ENCODE results near the gene EIF3F. TPM values are rescaled to one million over a fixed set of nuclear protein-coding genes. Genes with fewer than 3 reads are reported as not detected.

Gene EIF3F
- total RNA-seq, 5 donors from 2014 or later (not counting 1 experiment from before 2014, with no cell fraction given) = 344 to 400 (median 369) TPM

DNA sequence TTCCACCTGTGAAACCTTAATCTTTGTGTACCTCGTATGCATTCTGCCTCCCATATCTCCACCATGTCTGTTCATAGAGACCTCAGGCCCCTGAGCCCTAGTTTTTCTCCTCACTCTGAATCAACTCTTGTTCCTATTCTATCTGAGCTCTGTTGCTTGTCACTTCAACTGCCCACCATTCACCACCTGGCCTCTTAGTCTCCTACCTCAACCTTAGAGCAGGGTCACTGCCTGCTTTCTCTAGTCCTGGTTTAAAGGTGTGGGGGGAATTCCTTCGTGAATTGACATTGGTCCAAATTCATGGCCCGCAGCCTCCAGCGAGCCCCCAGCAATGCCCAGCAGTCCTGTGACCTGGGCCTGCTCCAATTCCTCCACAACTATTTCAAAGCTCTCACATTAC lies 54.4 kb downstream of the EIF3F start:
- no peak overlapping the region for H3K4me3 Mint-ChIP-seq
- H3K36me3 Mint-ChIP-seq = no peaks in the 10 kb centered on the region
- Histone ChIP-seq H3K27ac (ENCODE audit: low read length) (no peak overlapping the region), H3K4me3 (ENCODE audit: control insufficient read depth in 1 of 2, extremely low read depth in 1 of 2, low read length in 1 of 2) (no peak overlapping the region), H3K36me3 (ENCODE audit: control insufficient read depth in 2 of 2, extremely low read depth in 1 of 2, insufficient read depth in 1 of 2, low read length in 1 of 2) (no peaks in the 10 kb centered on the region), H3K27me3 (replicated peaks in 1 of 2; ENCODE audit: control insufficient read depth in 2 of 2, extremely low read depth in 1 of 2, insufficient read depth in 2 of 2, low read length in 1 of 2) (peaks cover 0 to 14% of the 10 kb centered on the region in 2 experiments), H3K4me1 (ENCODE audit: control insufficient read depth in 1 of 2, extremely low read depth in 1 of 2, insufficient read depth in 2 of 2, low read length in 2 of 2) (no peaks in the 10 kb centered on the region), H3K9me3 (no peaks in the 10 kb centered on the region)
- no peaks in the 10 kb centered on the region for H3K9me3 Mint-ChIP-seq
- WGBS (ENCODE audit: insufficient coverage) = 78% methylated on average over 1 of the region's 4 CpGs
- H3K27ac Mint-ChIP-seq = no peak overlapping the region
- no peaks in the 10 kb centered on the region for H3K4me1 Mint-ChIP-seq
- peaks cover 9 to 19% of the 10 kb centered on the region in 2 donors for H3K27me3 Mint-ChIP-seq
- ATAC-seq (replicated peaks in 1 of 4) (no peak), DNase-seq (no peak)
- CTCF ChIA-PET = no interaction called here
- POLR2A ChIA-PET = no interaction called here

DNA sequence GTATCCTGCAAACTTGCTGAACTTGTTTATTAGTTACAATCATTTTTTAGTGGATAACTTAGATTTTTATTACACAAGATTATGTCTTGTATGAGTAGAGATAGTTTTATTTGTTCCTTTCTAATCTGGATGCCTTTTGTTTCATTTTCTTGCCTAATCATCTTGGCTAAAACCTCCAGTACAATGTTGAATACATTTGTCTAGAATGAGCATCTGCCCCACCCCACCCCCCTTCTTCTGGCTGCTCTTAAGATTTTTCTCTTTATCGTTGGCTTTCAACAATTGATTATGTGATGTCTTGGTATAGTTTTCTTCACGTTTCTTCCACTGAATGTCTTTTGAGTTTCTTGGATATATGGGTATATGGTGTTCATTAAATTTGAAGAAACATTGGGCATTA lies 56.6 kb downstream of the EIF3F start:
- H3K27me3 Mint-ChIP-seq = peaks cover 9 to 14% of the 10 kb centered on the region in 2 donors
- no peak overlapping the region for H3K4me3 Mint-ChIP-seq
- ChIA-PET CTCF (no interaction called here), POLR2A (no interaction called here)
- no peaks in the 10 kb centered on the region for H3K9me3 Mint-ChIP-seq
- no peak overlapping the region for H3K4me3 ChIP-seq (ENCODE audit: control insufficient read depth in 1 of 2, extremely low read depth in 1 of 2, low read length in 1 of 2)
- H3K36me3 Mint-ChIP-seq = no peaks in the 10 kb centered on the region
- H3K4me1 ChIP-seq (ENCODE audit: control insufficient read depth in 1 of 2, extremely low read depth in 1 of 2, insufficient read depth in 2 of 2, low read length in 2 of 2) = no peaks in the 10 kb centered on the region
- H3K27ac ChIP-seq (ENCODE audit: low read length) = no peak overlapping the region
- no peaks in the 10 kb centered on the region for H3K4me1 Mint-ChIP-seq
- peaks cover 0 to 14% of the 10 kb centered on the region in 2 experiments for H3K27me3 ChIP-seq (replicated peaks in 1 of 2; ENCODE audit: control insufficient read depth in 2 of 2, extremely low read depth in 1 of 2, insufficient read depth in 2 of 2, low read length in 1 of 2)
- WGBS (ENCODE audit: insufficient coverage) = no CpG with 5 or more reads among the region's 2 CpGs
- no peaks in the 10 kb centered on the region for H3K9me3 ChIP-seq
- no peak overlapping the region for H3K27ac Mint-ChIP-seq
- ATAC-seq (replicated peaks in 1 of 4) = no peak
- H3K36me3 ChIP-seq (ENCODE audit: control insufficient read depth in 2 of 2, extremely low read depth in 1 of 2, insufficient read depth in 1 of 2, low read length in 1 of 2) = no peaks in the 10 kb centered on the region
- DNase-seq = no peak

- 30% methylated on average over 2 of the region's 4 CpGs for WGBS (ENCODE audit: insufficient coverage)
- no peaks in the 10 kb centered on the region for H3K36me3 Mint-ChIP-seq
- CTCF ChIA-PET = no interaction called here
- H3K27ac Mint-ChIP-seq = no peak overlapping the region
- peaks cover 6 to 14% of the 10 kb centered on the region in 2 donors for H3K27me3 Mint-ChIP-seq
- peaks cover 0 to 12% of the 10 kb centered on the region in 2 experiments for H3K27me3 ChIP-seq (replicated peaks in 1 of 2; ENCODE audit: control insufficient read depth in 2 of 2, extremely low read depth in 1 of 2, insufficient read depth in 2 of 2, low read length in 1 of 2)
- POLR2A ChIA-PET = interaction anchor here in 1 of 2 donors (0.6 kb wide), 1 partner anchor 431 kb away, joined by 3 read pairs; no protein-coding TSS in a partner anchor
- no peak overlapping the region for H3K4me3 Mint-ChIP-seq
- DNase-seq (no peak), ATAC-seq (replicated peaks in 1 of 4) (no peak)
- H3K27ac ChIP-seq (ENCODE audit: low read length) = no peak overlapping the region
- no peaks in the 10 kb centered on the region for H3K9me3 ChIP-seq
- H3K4me1 Mint-ChIP-seq = no peaks in the 10 kb centered on the region
- no peak overlapping the region for H3K4me3 ChIP-seq (ENCODE audit: control insufficient read depth in 1 of 2, extremely low read depth in 1 of 2, low read length in 1 of 2)
- no peaks in the 10 kb centered on the region for H3K9me3 Mint-ChIP-seq
- H3K36me3 ChIP-seq (ENCODE audit: control insufficient read depth in 2 of 2, extremely low read depth in 1 of 2, insufficient read depth in 1 of 2, low read length in 1 of 2) = no peaks in the 10 kb centered on the region
- no peaks in the 10 kb centered on the region for H3K4me1 ChIP-seq (ENCODE audit: control insufficient read depth in 1 of 2, extremely low read depth in 1 of 2, insufficient read depth in 2 of 2, low read length in 2 of 2)
Observed at GRCh38 chr11:8045839-8046238, 58.7 kb downstream of the EIF3F start.

DNA sequence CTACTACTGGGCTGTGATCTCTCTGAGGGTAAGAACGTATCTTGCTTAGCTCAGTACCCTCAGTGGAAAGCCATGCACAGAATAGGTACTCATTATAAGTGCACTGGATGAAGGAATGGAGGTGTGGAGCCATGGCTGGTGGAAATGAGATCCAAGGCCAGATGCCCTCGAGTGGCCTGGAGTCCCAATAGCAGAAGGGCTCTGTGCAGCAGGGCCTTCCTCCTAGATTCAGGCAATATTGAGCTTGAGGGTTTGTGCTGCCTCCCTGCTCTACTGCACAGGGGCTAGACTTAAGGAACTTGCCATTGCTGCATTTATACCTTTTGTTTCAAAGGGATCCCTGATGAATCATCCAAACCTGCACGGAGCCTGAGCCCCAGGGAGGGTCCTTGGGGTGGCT lies 60.2 kb downstream of the EIF3F start:
- H3K27me3 Mint-ChIP-seq = peaks cover 6 to 10% of the 10 kb centered on the region in 2 donors
- Histone ChIP-seq H3K4me3 (ENCODE audit: control insufficient read depth in 1 of 2, extremely low read depth in 1 of 2, low read length in 1 of 2) (no peak overlapping the region), H3K9me3 (no peaks in the 10 kb centered on the region), H3K4me1 (ENCODE audit: control insufficient read depth in 1 of 2, extremely low read depth in 1 of 2, insufficient read depth in 2 of 2, low read length in 2 of 2) (no peaks in the 10 kb centered on the region), H3K36me3 (ENCODE audit: control insufficient read depth in 2 of 2, extremely low read depth in 1 of 2, insufficient read depth in 1 of 2, low read length in 1 of 2) (no peaks in the 10 kb centered on the region), H3K27me3 (replicated peaks in 1 of 2; ENCODE audit: control insufficient read depth in 2 of 2, extremely low read depth in 1 of 2, insufficient read depth in 2 of 2, low read length in 1 of 2) (peaks cover 0 to 9% of the 10 kb centered on the region in 2 experiments), H3K27ac (ENCODE audit: low read length) (no peak overlapping the region)
- H3K9me3 Mint-ChIP-seq = no peaks in the 10 kb centered on the region
- ChIA-PET POLR2A (no interaction called here), CTCF (no interaction called here)
- no peak overlapping the region for H3K27ac Mint-ChIP-seq
- 56% methylated on average over 3 of the region's 3 CpGs for WGBS (ENCODE audit: insufficient coverage)
- no peaks in the 10 kb centered on the region for H3K36me3 Mint-ChIP-seq
- no peak overlapping the region for H3K4me3 Mint-ChIP-seq
- no peak for ATAC-seq (replicated peaks in 1 of 4)
- no peak for DNase-seq
- H3K4me1 Mint-ChIP-seq = no peaks in the 10 kb centered on the region

- POLR2A ChIA-PET = no interaction called here
- ATAC-seq (replicated peaks in 1 of 4) (no peak), DNase-seq (no peak)
- WGBS (ENCODE audit: insufficient coverage) = 88% methylated on average over 1 of the region's 3 CpGs
- Histone ChIP-seq H3K9me3 (no peaks in the 10 kb centered on the region), H3K4me1 (ENCODE audit: control insufficient read depth in 1 of 2, extremely low read depth in 1 of 2, insufficient read depth in 2 of 2, low read length in 2 of 2) (no peaks in the 10 kb centered on the region), H3K27me3 (replicated peaks in 1 of 2; ENCODE audit: control insufficient read depth in 2 of 2, extremely low read depth in 1 of 2, insufficient read depth in 2 of 2, low read length in 1 of 2) (peaks cover 0 to 9% of the 10 kb centered on the region in 2 experiments), H3K27ac (ENCODE audit: low read length) (no peak overlapping the region), H3K4me3 (ENCODE audit: control insufficient read depth in 1 of 2, extremely low read depth in 1 of 2, low read length in 1 of 2) (no peak overlapping the region), H3K36me3 (ENCODE audit: control insufficient read depth in 2 of 2, extremely low read depth in 1 of 2, insufficient read depth in 1 of 2, low read length in 1 of 2) (no peaks in the 10 kb centered on the region)
- H3K27ac Mint-ChIP-seq = no peak overlapping the region
- H3K4me3 Mint-ChIP-seq = no peak overlapping the region
- CTCF ChIA-PET = no interaction called here
- peaks cover 6 to 10% of the 10 kb centered on the region in 2 donors for H3K27me3 Mint-ChIP-seq
- no peaks in the 10 kb centered on the region for H3K9me3 Mint-ChIP-seq
- H3K4me1 Mint-ChIP-seq = no peaks in the 10 kb centered on the region
- no peaks in the 10 kb centered on the region for H3K36me3 Mint-ChIP-seq
Observed at GRCh38 chr11:8049084-8049483, 61.9 kb downstream of the EIF3F start.

Other genes starting within 250 kb of the EIF3F start
- not detected for gene OR5P2, start 190.4 kb upstream of the EIF3F start, total RNA-seq
- gene OR5P3, start 156.5 kb upstream of the EIF3F start, total RNA-seq = not detected
- not detected for gene OR10A6, start 56.1 kb upstream of the EIF3F start, total RNA-seq
- gene OR10A3, start 45.6 kb upstream of the EIF3F start, total RNA-seq = not detected
- not detected for gene NLRP10, start 21.9 kb upstream of the EIF3F start, total RNA-seq
- gene TUB, start 93.9 kb downstream of the EIF3F start, total RNA-seq = under 1 TPM; 0.05 to 0.33 (median 0.19) TPM
- gene RIC3, start 181.7 kb downstream of the EIF3F start, total RNA-seq = 10 to 100 TPM; 32.0 to 47.5 (median 37.5) TPM